GM04503 (cell line): ENCODE data around the gene MEP1A.

Experiments
- DNase-seq: peaks from one replicate; pipeline ENCODE4 v3.0.0-alpha.2; 2012; ENCODE audit warnings: low read depth

Gene MEP1A

GRCh38 chr6:46776070-46776712 is 17.0 kb upstream of the MEP1A start:
- DNase-seq: no peak

DNA sequence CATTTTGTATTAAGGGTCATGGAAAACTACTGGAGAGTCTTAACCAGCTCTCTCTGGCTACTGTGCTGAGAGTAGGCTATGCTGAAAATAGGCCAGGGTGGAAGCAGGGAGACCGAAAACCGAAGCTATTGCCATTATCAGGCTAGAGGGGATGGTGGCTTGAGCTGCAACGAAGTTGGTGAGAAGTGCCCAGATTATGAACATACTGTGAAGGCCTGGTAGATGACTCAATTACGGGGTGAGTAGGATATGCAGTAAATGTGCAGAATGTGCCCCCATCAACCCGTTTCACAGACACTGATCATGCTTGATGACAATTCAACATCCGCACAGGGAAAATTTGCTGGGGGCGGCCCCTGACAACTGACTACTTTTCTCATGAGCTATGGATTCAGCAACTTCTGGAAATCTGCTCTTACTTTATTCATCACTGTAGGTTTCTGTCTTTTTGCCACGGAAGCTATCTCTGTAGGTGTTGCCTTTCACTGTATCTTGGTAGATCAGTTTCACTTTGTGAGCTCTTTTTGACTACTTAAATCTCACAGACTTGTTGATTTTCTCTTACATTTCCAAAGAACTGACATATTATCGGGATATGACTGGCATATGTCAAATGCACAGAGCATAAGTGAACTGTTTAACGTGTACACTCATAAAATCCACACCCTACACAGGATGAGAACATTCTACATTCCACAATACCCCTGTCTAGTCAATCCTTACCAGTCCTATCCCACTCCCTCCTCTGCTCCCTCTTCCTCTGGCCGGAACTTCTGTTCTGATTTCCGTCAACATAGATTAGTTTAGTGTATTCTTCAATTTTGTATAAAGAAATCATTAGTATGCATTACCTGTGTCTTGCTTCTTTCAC is 15.5 kb upstream of the MEP1A start:
- no peak for DNase-seq

GRCh38 chr6:46781478-46782378 is 11.5 kb upstream of the MEP1A start:
- peak; percentile 3 for DNase-seq

- DNase-seq: no peak
Measured at GRCh38 chr6:46784535-46784934, 8.7 kb upstream of the MEP1A start.

DNA sequence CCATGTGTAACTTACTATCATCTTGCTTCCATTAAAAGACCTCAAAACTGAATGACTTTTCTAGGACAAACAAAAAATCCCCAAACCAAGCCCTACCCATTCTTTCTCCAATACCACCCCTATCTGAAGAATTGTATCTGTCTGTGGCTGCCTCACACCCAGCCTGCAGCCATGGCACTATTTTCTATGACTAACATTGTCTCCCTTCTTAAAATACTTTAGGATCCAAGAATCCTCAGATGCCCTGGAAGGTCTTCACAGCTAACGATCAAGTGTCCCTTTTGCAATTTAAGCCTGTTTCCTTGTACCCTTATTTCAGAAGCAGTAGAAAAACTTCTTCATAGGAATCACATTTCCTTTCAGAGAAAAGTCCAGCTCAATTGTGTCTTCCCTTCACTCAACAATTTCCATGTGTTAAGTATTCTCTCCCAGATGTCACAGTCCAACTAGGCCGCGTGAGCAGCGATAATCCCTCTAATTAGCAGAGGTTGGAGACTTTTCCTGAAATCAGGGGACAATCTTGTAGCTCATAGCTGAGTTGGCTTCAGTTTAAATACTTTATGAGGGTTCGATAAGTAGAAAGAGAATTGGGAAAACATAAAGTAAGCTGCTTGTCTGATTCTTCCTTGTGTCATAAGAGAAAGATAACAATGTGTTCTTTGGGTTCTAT is 5.2 kb upstream of the MEP1A start:
- no peak for DNase-seq

DNA sequence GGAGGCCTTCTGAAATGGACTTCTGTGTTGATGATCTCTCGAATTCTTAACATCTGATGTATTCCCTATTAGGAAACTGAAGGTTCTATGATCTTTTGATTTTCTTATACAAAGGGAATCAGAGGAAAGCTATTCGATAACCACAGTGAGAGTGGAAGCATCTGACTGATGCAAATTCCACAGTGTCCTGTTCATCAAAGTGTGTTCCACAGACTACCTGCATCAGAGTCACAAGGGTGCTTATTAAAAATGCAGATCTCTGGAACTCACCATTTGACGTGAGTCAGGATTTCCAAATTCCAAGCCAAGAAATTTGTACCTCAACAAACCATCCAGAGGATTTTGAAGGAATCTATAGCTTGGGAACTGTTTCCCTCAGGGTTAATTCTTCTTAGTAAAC is 4.4 kb upstream of the MEP1A start:
- no peak for DNase-seq

DNA sequence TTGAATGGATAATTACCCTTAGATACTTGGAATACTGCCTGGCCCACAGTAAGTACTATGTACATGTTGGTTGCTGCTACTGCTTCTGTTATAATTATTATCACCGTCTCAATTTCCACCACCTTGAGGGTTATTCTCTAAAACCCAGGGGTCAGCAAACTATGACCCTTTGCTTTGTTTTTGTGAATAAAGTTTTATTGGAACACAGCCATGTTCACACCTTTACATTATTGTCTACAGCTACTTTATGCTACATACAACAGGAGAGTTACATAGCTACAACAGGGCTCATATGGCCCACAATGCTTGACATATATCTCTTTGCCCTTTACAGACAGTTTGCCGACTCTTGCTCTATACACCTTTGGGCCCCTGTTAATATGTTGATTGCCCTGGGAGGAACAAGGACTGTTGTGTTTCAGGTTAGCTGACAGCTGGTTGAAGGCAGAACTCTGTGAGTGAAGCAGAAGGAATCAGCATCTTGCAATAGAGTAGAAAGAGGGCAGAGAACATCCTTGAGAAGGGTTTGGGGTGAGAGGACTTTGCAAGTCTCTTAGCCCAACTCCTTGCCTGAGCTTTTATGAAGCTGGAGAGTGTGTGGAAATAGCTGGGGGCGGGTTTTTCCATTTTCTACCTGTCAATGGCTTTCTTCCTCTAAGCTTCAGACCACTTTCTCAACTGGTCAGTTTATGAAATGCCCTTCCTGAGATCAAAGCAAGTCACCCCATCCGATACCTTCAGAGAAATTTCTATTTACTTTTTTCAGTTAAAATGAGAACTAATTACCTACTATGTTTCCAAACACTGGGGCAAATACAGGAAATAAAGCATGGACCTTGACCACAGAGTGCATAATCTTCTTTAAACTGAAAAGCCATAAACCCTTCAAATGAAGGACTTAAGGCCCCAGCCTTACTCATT is 3.5 kb upstream of the MEP1A start:
- no peak for DNase-seq

DNA sequence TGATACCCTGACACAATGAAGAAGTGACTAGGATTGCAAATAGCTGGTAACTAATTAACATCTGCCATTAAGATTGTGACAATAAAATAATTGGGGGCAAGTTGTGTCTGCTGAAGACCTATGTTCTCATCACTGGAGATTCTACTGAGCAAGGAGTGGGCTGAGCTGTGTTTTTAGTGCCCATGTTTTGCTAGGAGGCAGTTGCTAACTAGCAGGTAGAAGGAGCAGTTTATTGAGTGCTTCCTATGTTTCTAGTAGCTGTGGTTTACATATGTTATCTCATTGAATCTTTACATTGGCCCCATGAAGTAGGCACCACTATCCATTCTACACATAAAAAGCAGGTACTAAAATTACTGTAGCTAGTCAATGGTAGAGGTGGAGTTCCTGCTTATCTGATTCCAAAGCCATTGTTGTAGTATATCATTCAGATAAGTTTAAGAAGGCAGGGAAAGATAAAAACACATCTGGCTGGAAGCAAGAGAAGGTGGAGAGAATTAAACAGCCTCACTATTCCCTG is 2.8 kb upstream of the MEP1A start:
- DNase-seq: no peak

DNA sequence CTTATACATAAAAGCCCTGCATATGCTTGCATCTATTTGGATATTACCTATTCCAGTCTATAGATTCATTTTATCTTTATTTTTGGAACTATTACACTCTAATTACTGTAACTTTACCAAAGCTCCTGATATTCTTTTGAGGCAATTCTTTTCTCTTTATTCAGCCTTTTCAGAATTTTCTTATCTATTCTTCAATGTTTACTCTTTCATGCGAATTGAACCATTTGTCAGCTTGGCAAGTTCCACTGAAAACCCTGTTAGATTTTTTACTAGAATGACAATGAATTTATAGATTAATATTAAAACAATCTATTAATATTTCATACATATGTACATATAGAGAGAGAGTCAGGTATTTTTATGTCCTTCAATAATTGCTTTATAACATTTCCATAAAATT is 554 bp upstream of the MEP1A start:
- DNase-seq: no peak

DNA sequence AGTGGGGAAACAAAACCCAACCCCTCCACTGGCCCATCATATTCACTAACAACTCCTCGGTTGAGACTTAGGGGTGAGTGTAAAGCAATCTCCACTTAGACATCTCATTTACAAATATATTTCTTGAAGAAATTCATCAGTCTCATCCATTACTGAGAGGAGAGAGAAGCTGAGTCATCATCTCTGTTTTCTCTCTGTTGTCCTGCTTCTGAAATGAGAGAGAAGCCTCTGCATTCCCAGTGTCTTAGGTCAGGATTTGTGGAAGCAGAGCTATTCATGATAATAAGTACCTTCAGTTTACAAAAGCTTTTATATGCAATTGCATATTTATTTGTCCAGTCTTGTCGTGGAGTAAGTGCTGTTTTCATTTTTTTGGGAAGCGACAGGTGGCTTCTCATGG is 879 bp downstream of the MEP1A start:
- DNase-seq: no peak

DNA sequence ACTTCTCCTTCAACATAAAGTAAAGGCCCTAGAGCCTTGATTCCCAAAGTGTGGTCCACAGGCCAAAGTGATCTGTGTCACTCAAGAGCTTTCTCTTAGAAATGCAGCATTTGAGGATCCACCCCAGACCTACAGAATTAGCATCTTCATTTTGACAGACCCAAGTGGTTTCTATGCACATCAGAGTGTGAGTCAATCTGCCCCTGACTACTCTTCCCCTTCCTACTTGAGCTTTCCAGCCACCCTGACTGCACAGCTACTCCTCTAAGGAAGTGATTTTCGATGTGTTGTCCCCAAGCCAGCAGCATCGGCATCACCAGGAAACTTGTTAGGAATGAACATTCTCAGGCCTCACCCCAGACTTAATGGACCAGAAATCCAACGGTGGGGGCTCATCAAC is 2.6 kb downstream of the MEP1A start:
- no peak for DNase-seq

DNA sequence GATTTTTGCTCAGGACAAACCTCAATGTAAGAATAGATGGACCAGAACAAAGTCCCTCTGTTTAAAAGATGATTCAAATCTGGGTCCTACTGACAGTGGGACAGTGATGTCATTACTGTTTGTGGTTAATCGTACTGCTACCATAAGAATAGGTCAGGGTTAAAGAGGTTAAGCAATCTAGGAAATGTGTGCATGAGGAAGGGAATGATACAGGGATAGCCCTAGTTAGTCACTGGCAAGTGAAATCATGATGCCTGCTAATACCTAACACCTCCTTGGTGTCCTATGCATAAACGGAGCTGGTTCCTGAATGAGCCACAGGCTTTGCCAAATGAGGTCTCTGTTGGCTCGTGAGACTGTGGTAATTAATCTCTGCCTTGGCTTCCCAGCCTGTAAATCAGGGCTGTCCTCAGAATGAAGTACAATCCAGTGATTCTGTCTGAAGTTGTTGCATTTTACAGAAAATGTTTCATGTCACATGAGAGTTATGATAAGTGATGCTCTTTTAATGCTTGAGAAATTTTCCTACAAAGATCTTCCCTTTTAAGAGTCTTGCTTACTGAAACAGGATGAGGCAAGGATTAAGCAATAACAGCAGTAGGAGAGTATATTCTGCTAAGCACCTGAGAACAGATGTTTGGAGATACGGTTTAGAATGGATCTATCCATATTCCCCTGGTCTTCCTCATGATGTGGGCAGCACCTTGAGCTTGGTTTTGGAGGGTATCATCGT is 3.8 kb downstream of the MEP1A start:
- DNase-seq: no peak

- no peak for DNase-seq
Measured at GRCh38 chr6:46799657-46800056, 6.5 kb downstream of the MEP1A start.

GRCh38 chr6:46808806-46809205 is 15.6 kb downstream of the MEP1A start:
- no peak for DNase-seq

GRCh38 chr6:46815130-46815529 is 21.9 kb downstream of the MEP1A start:
- DNase-seq: no peak

DNA sequence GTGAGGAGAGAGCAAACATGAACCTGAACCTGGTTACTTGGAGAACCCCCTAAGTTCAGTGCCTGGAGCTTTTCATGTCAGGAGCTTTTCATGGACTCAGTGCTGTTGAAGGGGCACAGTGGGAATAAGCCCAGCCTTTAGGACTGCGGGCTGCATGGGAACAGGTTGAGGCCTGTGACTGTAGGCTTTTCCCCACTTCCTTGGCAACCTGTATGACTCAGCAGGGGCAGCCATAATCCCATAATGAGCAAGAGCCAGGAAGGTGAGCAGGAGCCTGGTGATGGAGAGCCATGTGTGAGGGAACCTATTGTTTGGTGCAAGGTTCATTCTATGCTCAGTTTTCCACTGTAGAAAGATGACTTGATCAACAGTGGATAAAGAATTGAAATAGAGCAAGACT is 23.4 kb downstream of the MEP1A start:
- no peak for DNase-seq

- no peak for DNase-seq
Measured at GRCh38 chr6:46819561-46819960, 26.4 kb downstream of the MEP1A start.

GRCh38 chr6:46821458-46821881 is 28.3 kb downstream of the MEP1A start:
- no peak for DNase-seq

GRCh38 chr6:46828939-46829338 is 35.8 kb downstream of the MEP1A start:
- no peak for DNase-seq

DNA sequence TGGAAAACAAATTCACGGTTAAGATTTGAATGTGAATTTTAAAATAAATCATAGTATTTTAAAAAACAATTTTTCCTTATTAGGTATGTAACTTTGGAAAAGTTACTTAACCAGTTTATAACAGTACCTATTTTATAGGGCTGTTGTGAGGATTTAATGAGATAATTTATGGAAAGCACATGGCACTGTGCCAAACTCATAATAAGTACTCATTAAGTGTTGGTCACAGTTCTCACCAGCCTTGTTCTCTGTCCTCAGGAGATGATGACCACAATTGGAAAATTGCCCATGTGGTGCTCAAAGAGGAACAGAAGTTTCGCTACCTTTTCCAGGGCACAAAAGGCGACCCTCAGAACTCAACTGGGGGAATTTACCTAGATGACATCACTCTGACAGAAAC is 39.6 kb downstream of the MEP1A start:
- no peak for DNase-seq
